Keratinocyte (primary cell): ENCODE results near the gene FAM24B. TPM values are rescaled to one million over a fixed set of nuclear protein-coding genes. Genes with fewer than 3 reads are reported as not detected.
A peak's percentile ranks its signal among the peaks of the same experiment; 100 is the strongest.

Experiments
- DNase-seq: peaks from one replicate; pipeline ENCODE4 v3.0.0-alpha.2; 2011; ENCODE audit warnings: low read depth, missing footprints, low spot score
- FAIRE-seq: peaks from 2 replicates; lab custom pipeline; 2011; peaks lifted over from hg19 to GRCh38; lab: Jason Lieb, UNC
- H2AFZ ChIP-seq: 2 replicates; pipeline ENCODE4 v1.6.0; 2012; ENCODE audit warnings: low read length, control low read depth, inconsistent platforms; ENCODE audit not compliant: control insufficient read depth
- H3K27ac ChIP-seq: 2 replicates; pipeline ENCODE4 v1.5.1; 2011; ENCODE audit warnings: low read length; ENCODE audit not compliant: control insufficient read depth, insufficient read depth
- H3K27me3 ChIP-seq: 3 replicates; pipeline ENCODE4 v1.6.0; 2011; ENCODE audit warnings: low read length; ENCODE audit not compliant: control insufficient read depth, insufficient read depth; ENCODE audit errors: extremely low read depth
- H3K36me3 ChIP-seq, 2 experiments: 2 replicates in 1 of 2; 3 replicates in 1 of 2; pipeline ENCODE4 v1.5.1; 2011; ENCODE audit warnings: low read length in 2 of 2, mild to moderate bottlenecking in 1 of 2; ENCODE audit not compliant: control insufficient read depth in 2 of 2, insufficient read depth in 2 of 2; ENCODE audit errors: extremely low read depth in 1 of 2
- H3K4me1 ChIP-seq: 3 replicates; pipeline ENCODE4 v1.5.1; 2011; ENCODE audit warnings: low read length; ENCODE audit not compliant: control insufficient read depth, insufficient read depth; ENCODE audit errors: extremely low read depth
- H3K4me2 ChIP-seq: 3 replicates; pipeline ENCODE4 v1.6.0; 2011; ENCODE audit warnings: low read depth, low read length; ENCODE audit not compliant: control insufficient read depth, insufficient read depth; ENCODE audit errors: extremely low read depth
- H3K4me3 ChIP-seq, 3 experiments: fragments of 200-600 bp in 1 of 3; sonication (generic) in 1 of 3; 2 replicates in 2 of 3; 3 replicates in 1 of 3; pipeline ENCODE4 v1.5.1; 2011 to 2016; ENCODE audit warnings: low read length in 3 of 3, mild to moderate bottlenecking in 3 of 3, control low read depth in 2 of 3, inconsistent platforms in 1 of 3, low read depth in 1 of 3, mixed read lengths in 1 of 3, mixed run types in 1 of 3, moderate library complexity in 1 of 3; ENCODE audit not compliant: control insufficient read depth in 2 of 3, insufficient read depth in 2 of 3; ENCODE audit errors: extremely low read depth in 1 of 3
- H3K79me2 ChIP-seq: 2 replicates; pipeline ENCODE4 v1.6.0; 2012; ENCODE audit warnings: low read length; ENCODE audit not compliant: control insufficient read depth, insufficient read depth
- H3K9ac ChIP-seq: 3 replicates; pipeline ENCODE4 v1.6.0; 2011; ENCODE audit warnings: low read length; ENCODE audit not compliant: control insufficient read depth, insufficient read depth; ENCODE audit errors: extremely low read depth
- H3K9me1 ChIP-seq: 3 replicates; pipeline ENCODE4 v1.6.0; 2011; ENCODE audit warnings: low read length; ENCODE audit not compliant: control insufficient read depth, insufficient read depth; ENCODE audit errors: extremely low read depth
- H3K9me3 ChIP-seq: 2 replicates; pipeline ENCODE4 v1.5.1; 2012; ENCODE audit warnings: low read depth, low read length; ENCODE audit not compliant: control insufficient read depth
- H4K20me1 ChIP-seq: 3 replicates; pipeline ENCODE4 v1.6.0; 2011; ENCODE audit warnings: low read length; ENCODE audit not compliant: control insufficient read depth, insufficient read depth; ENCODE audit errors: extremely low read depth
- EZH2 ChIP-seq: IDR thresholded peaks from one replicate; pipeline ENCODE4 v1.6.1; 2012; ENCODE audit warnings: inconsistent platforms, mild to moderate bottlenecking, low read length, moderate library complexity
- dilution Hi-C: fragments of 300-500 bp; cut with MboI; formaldehyde crosslinking; loops from one replicate; pipeline ENCODE4 v1.7.0; 2020; ENCODE audit warnings: low sequenced_read_pairs; ENCODE audit not compliant: extremely low pct_ligation_motif_present
- polyA plus RNA-seq, 5 experiments: library from polyadenylated mRNA; depleted of rRNA in 3 of 5; stranded (reverse) in 3 of 5; stranded (forward) in 1 of 5; unstranded in 1 of 5; fragments of >200 nt; gene quantifications; 1 replicate in 1 of 5; 2 replicates in 3 of 5; 3 replicates in 1 of 5; pipeline versions ENCODE4 v1.2.1 to v1.2.3, GENCODE V29; 2011 to 2012; ENCODE audit warnings: missing spikeins in 2 of 5, low read depth in 1 of 5, low replicate concordance in 1 of 5
- TF ChIP-seq, protein P1 (sequence below), 3 experiments: IDR thresholded peaks in 1 of 3; conservative IDR thresholded peaks in 1 of 3; optimal IDR thresholded peaks in 1 of 3; 2 replicates in 2 of 3; 3 replicates in 1 of 3; pipeline versions ENCODE3 to v1.5.1; 2011; ENCODE audit warnings: low read length in 3 of 3, mild to moderate bottlenecking in 3 of 3, moderate library complexity in 2 of 3, control low read depth in 1 of 3, inconsistent platforms in 1 of 3; ENCODE audit not compliant: insufficient read depth in 2 of 3; ENCODE audit errors: extremely low read depth in 1 of 3

Gene FAM24B
- polyA plus RNA-seq, 1 donor (not counting 4 experiments of a cell fraction or from before 2014, with no cell fraction given), result 4.5 TPM

DNA sequence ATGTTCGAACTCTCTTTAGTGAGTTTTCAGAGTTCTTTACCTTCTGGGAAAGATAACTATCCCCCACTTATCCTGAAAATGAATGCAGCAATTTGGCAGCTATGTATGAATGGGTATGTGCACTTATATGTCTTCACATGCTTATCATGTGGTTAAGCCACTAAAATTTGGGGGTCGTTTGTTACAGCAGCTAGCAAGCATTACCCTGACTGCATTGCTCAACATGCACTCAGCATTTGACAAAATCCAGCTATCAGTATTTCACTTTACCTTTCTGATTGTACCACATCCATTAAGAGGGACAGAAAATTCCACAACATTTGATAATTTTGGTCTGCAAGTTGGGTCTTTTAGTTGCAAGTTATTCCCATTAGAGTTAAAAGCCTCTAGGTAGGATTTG is 43.5 kb downstream of the FAM24B start:
- no peak overlapping the region for H3K27ac ChIP-seq
- peak; percentile 26 for FAIRE-seq
- no peaks in the 10 kb centered on the region for H3K27me3 ChIP-seq
- DNase-seq, result no peak
- H3K9me3 ChIP-seq, result no peaks in the 10 kb centered on the region
- TF ChIP-seq, protein P1, sequence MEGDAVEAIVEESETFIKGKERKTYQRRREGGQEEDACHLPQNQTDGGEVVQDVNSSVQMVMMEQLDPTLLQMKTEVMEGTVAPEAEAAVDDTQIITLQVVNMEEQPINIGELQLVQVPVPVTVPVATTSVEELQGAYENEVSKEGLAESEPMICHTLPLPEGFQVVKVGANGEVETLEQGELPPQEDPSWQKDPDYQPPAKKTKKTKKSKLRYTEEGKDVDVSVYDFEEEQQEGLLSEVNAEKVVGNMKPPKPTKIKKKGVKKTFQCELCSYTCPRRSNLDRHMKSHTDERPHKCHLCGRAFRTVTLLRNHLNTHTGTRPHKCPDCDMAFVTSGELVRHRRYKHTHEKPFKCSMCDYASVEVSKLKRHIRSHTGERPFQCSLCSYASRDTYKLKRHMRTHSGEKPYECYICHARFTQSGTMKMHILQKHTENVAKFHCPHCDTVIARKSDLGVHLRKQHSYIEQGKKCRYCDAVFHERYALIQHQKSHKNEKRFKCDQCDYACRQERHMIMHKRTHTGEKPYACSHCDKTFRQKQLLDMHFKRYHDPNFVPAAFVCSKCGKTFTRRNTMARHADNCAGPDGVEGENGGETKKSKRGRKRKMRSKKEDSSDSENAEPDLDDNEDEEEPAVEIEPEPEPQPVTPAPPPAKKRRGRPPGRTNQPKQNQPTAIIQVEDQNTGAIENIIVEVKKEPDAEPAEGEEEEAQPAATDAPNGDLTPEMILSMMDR (optimal IDR thresholded peaks at IDR 0.05 in 1 of 3, IDR thresholded peaks at IDR 0.05 in 1 of 3, conservative IDR thresholded peaks at IDR 0.05 in 1 of 3; ENCODE audit: extremely low read depth in 1 of 3, insufficient read depth in 2 of 3, low read length in 3 of 3), result no peak
- no peak for TF ChIP-seq EZH2
- no peaks in the 10 kb centered on the region for H4K20me1 ChIP-seq
- dilution Hi-C loops, result no loop called here
- peaks cover 0 to 4% of the 10 kb centered on the region in 2 experiments for H3K36me3 ChIP-seq
- no peak overlapping the region for H3K4me2 ChIP-seq
- H2AFZ ChIP-seq, result no peak overlapping the region
- H3K9me1 ChIP-seq, result no peaks in the 10 kb centered on the region
- H3K9ac ChIP-seq, result no peak overlapping the region
- peaks cover 4% of the 10 kb centered on the region for H3K4me1 ChIP-seq
- no peak overlapping the region for H3K4me3 ChIP-seq
- no peaks in the 10 kb centered on the region for H3K79me2 ChIP-seq

DNA sequence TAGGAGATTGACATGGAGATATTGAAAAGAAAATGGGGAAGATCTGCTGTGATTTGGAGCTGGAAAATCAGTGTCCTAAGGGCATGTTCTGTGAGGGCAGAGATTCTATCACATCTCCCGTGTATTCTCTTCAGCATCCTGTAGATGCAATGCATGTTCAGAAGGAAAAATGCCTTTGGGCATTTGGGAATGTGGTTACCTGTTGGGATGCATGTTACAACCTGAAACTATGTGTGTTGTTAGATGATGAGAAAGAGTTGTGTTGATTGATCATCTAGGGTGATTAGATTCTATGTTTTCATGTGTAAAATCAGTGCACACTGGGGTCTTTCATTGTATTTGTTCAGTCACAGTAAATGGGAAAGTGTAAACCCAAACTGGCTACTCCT is 48.4 kb downstream of the FAM24B start:
- TF ChIP-seq EZH2, result no peak
- TF ChIP-seq, protein P1 (optimal IDR thresholded peaks at IDR 0.05 in 1 of 3, IDR thresholded peaks at IDR 0.05 in 1 of 3, conservative IDR thresholded peaks at IDR 0.05 in 1 of 3; ENCODE audit: extremely low read depth in 1 of 3, insufficient read depth in 2 of 3, low read length in 3 of 3), result no peak
- peaks cover 3% of the 10 kb centered on the region for H3K27me3 ChIP-seq
- H2AFZ ChIP-seq, result no peak overlapping the region
- FAIRE-seq (peak; percentile 39), DNase-seq (no peak)
- no peak overlapping the region for H3K9ac ChIP-seq
- H3K4me2 ChIP-seq, result no peak overlapping the region
- dilution Hi-C loops, result no loop called here
- H3K9me1 ChIP-seq, result no peaks in the 10 kb centered on the region
- H3K27ac ChIP-seq, result no peak overlapping the region
- H3K4me3 ChIP-seq, result no peak overlapping the region
- no peaks in the 10 kb centered on the region for H4K20me1 ChIP-seq
- no peaks in the 10 kb centered on the region for H3K79me2 ChIP-seq
- H3K9me3 ChIP-seq, result no peaks in the 10 kb centered on the region
- peaks cover 0 to 2% of the 10 kb centered on the region in 2 experiments for H3K36me3 ChIP-seq
- H3K4me1 ChIP-seq, result peaks cover 4% of the 10 kb centered on the region
